CD4-positive, CD25-positive, alpha-beta regulatory T cell (primary cell): ENCODE results near the gene KMT5B. TPM values are rescaled to one million over a fixed set of nuclear protein-coding genes. Genes with fewer than 3 reads are reported as not detected.

Source experiments
- ATAC-seq, 2 donors: fragments of 150-1000 bp; cut with Tn5 transposase; one replicate each; pipeline ENCODE4 v1.10.0; 2021; ENCODE audit warnings: low read depth in 2 of 2, moderate number of reproducible peaks in 2 of 2, moderate library complexity in 1 of 2
- DNase-seq, 3 donors: peaks; one replicate each; pipeline versions ENCODE4 v3.0.0 to v3.0.0-alpha.2; 2012 to 2022; ENCODE audit warnings: mixed read lengths in 1 of 3
- H3K27ac ChIP-seq: one replicate; pipeline ENCODE4 v1.7.0; 2013; ENCODE audit warnings: mild to moderate bottlenecking, low read length; ENCODE audit not compliant: insufficient read depth, poor library complexity, severe bottlenecking
- H3K27me3 ChIP-seq: one replicate; pipeline ENCODE4 v1.7.0; 2013; ENCODE audit warnings: low read length; ENCODE audit not compliant: control insufficient read depth, insufficient read depth
- H3K36me3 ChIP-seq: one replicate; pipeline ENCODE4 v1.7.0; 2013; ENCODE audit warnings: mild to moderate bottlenecking, low read length, moderate library complexity; ENCODE audit not compliant: control insufficient read depth, insufficient read depth
- H3K4me1 ChIP-seq: 2 replicates; pipeline ENCODE4 v1.7.0; 2013; ENCODE audit warnings: mild to moderate bottlenecking, low read length; ENCODE audit not compliant: insufficient read depth, control insufficient read depth, poor library complexity, severe bottlenecking
- H3K4me3 ChIP-seq: one replicate; pipeline ENCODE4 v1.7.0; 2013; ENCODE audit warnings: low read depth, mild to moderate bottlenecking, low read length, moderate library complexity
- H3K9me3 ChIP-seq, 2 experiments: 1 replicate in 1 of 2; 2 replicates in 1 of 2; pipeline ENCODE4 v1.7.0; 2013; ENCODE audit warnings: low read length in 2 of 2, mild to moderate bottlenecking in 1 of 2, moderate library complexity in 1 of 2; ENCODE audit not compliant: control insufficient read depth in 2 of 2
- H3K27ac Mint-ChIP-seq, 3 donors: one replicate each; pipeline ENCODE4 v1.8.0; 2020 to 2022; ENCODE audit warnings: mild to moderate bottlenecking in 3 of 3, mixed read lengths in 3 of 3, moderate library complexity in 2 of 3
- H3K27me3 Mint-ChIP-seq: one replicate; pipeline ENCODE4 v1.8.0; 2022; ENCODE audit warnings: mild to moderate bottlenecking, mixed read lengths
- H3K36me3 Mint-ChIP-seq: one replicate; pipeline ENCODE4 v1.8.0; 2020; ENCODE audit warnings: mixed read lengths
- H3K4me1 Mint-ChIP-seq, 4 donors: one replicate each; pipeline ENCODE4 v1.8.0; 2020 to 2022; ENCODE audit warnings: mixed read lengths in 4 of 4, mild to moderate bottlenecking in 1 of 4
- H3K4me3 Mint-ChIP-seq, 4 donors: one replicate each; pipeline ENCODE4 v1.8.0; 2020 to 2022; ENCODE audit warnings: mild to moderate bottlenecking in 4 of 4, mixed read lengths in 4 of 4, moderate library complexity in 3 of 4
- H3K9me3 Mint-ChIP-seq, 7 donors: one replicate each; pipeline ENCODE4 v1.8.0; 2020 to 2022; ENCODE audit warnings: mixed read lengths in 7 of 7, mild to moderate bottlenecking in 3 of 7, moderate library complexity in 2 of 7
- polyA plus RNA-seq, 4 donors: library from polyadenylated mRNA; unstranded; fragments of 300-500 nt; fragmentation: Illumina TruSeq; gene quantifications; one replicate each; pipeline ENCODE4 v1.2.3, GENCODE V29; 2021
- total RNA-seq: library from RNA; stranded (reverse); gene quantifications from one replicate; pipeline ENCODE4 v1.2.3, GENCODE V29; 2022

KMT5B gene
- total RNA-seq (43.1 TPM), polyA plus RNA-seq (10 to 100 TPM; 31.6 to 42.8 (median 35.7) TPM)

GRCh38 chr11:68213135-68213515 is at the start of gene KMT5B:
Gene KMT5B (minus strand): TSS chr11:68213296. CDS start chr11:68190076, 23,220 bp downstream.
- no peaks in the 10 kb centered on the region for H3K36me3 Mint-ChIP-seq
- peaks cover 17 to 54% (median 41%) of the 10 kb centered on the region in 4 donors for H3K4me1 Mint-ChIP-seq
- H3K27me3 Mint-ChIP-seq, result peaks cover 25% of the 10 kb centered on the region
- Histone ChIP-seq H3K36me3 (no peaks in the 10 kb centered on the region), H3K4me3 (peak within 1 kb of the TSS; percentile 94), H3K4me1 (peaks cover 47% of the 10 kb centered on the region), H3K27me3 (no peaks in the 10 kb centered on the region), H3K27ac (peak within 1 kb of the TSS; percentile 76), H3K9me3 (no peaks in the 10 kb centered on the region)
- peaks cover 0 to 3% (median 0%) of the 10 kb centered on the region in 7 donors for H3K9me3 Mint-ChIP-seq
- ATAC-seq, result peak; percentile 2 to 5
- peak in 2 of 3 donors; percentile 39 to 61 for DNase-seq
- H3K4me3 Mint-ChIP-seq, result peak within 1 kb of the TSS; percentile 89 to 99 (median 96)
- H3K27ac Mint-ChIP-seq, result peak within 1 kb of the TSS; percentile 89 to 98 (median 95)

GRCh38 chr11:68262544-68262827 is 49.4 kb upstream of the KMT5B start:
- Histone ChIP-seq H3K4me3 (no peak overlapping the region), H3K36me3 (peaks cover 60% of the 10 kb centered on the region), H3K4me1 (peaks cover 3% of the 10 kb centered on the region), H3K27ac (no peak overlapping the region), H3K9me3 (no peaks in the 10 kb centered on the region), H3K27me3 (no peaks in the 10 kb centered on the region)
- Mint-ChIP-seq H3K4me1 (peaks cover 0 to 7% (median 1%) of the 10 kb centered on the region in 4 donors), H3K36me3 (peaks cover 33% of the 10 kb centered on the region), H3K27ac (peak overlapping the region in 1 of 3 donors; percentile 38), H3K9me3 (no peaks in the 10 kb centered on the region), H3K27me3 (no peaks in the 10 kb centered on the region), H3K4me3 (no peak overlapping the region)
- no peak for DNase-seq
- no peak for ATAC-seq

GRCh38 chr11:68261749-68262543 is 48.9 kb upstream of the KMT5B start:
- peaks cover 4% of the 10 kb centered on the region for H3K4me1 ChIP-seq
- H3K36me3 ChIP-seq, result peaks cover 55% of the 10 kb centered on the region
- DNase-seq, result no peak
- H3K27me3 ChIP-seq, result no peaks in the 10 kb centered on the region
- H3K27me3 Mint-ChIP-seq, result no peaks in the 10 kb centered on the region
- ATAC-seq, result no peak
- H3K27ac Mint-ChIP-seq, result peak overlapping the region in 1 of 3 donors; percentile 38
- no peaks in the 10 kb centered on the region for H3K9me3 Mint-ChIP-seq
- H3K36me3 Mint-ChIP-seq, result peaks cover 33% of the 10 kb centered on the region
- no peaks in the 10 kb centered on the region for H3K9me3 ChIP-seq
- H3K4me1 Mint-ChIP-seq, result peaks cover 0 to 9% (median 3%) of the 10 kb centered on the region in 4 donors
- H3K4me3 Mint-ChIP-seq, result no peak overlapping the region
- H3K27ac ChIP-seq, result no peak overlapping the region
- no peak overlapping the region for H3K4me3 ChIP-seq

DNA sequence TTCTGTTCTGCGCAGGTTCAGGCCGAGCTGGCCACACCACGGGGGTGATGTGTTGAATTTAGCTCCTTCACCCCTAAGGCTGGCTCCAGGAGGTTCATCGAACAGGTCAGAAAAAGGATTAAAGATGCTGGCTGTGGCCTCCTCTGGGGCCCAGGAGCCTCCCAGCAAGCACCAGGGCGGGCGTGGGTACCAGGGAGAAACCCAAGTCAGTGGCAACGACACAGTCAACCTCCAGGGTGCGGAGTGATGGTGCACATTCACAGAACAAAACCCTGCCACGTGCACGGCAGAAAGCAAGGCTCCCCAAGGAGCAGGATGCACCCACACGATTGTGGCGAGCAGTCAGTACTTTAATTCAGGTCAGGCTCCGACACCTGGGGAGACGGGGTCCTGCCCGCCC is 47.9 kb upstream of the KMT5B start:
- Histone ChIP-seq H3K27me3 (no peaks in the 10 kb centered on the region), H3K36me3 (peaks cover 46% of the 10 kb centered on the region), H3K9me3 (no peaks in the 10 kb centered on the region), H3K4me3 (no peak overlapping the region), H3K4me1 (peaks cover 4% of the 10 kb centered on the region), H3K27ac (no peak overlapping the region)
- no peak overlapping the region for H3K27ac Mint-ChIP-seq
- H3K4me3 Mint-ChIP-seq, result no peak overlapping the region
- H3K36me3 Mint-ChIP-seq, result peaks cover 33% of the 10 kb centered on the region
- no peak for ATAC-seq
- no peak for DNase-seq
- peaks cover 0 to 9% (median 3%) of the 10 kb centered on the region in 4 donors for H3K4me1 Mint-ChIP-seq
- no peaks in the 10 kb centered on the region for H3K9me3 Mint-ChIP-seq
- H3K27me3 Mint-ChIP-seq, result no peaks in the 10 kb centered on the region

- H3K27ac ChIP-seq, result no peak overlapping the region
- DNase-seq (no peak), ATAC-seq (no peak)
- H3K27me3 Mint-ChIP-seq, result no peaks in the 10 kb centered on the region
- no peaks in the 10 kb centered on the region for H3K9me3 ChIP-seq
- H3K9me3 Mint-ChIP-seq, result no peaks in the 10 kb centered on the region
- peaks cover 4% of the 10 kb centered on the region for H3K4me1 ChIP-seq
- no peaks in the 10 kb centered on the region for H3K27me3 ChIP-seq
- H3K4me1 Mint-ChIP-seq, result peaks cover 0 to 9% (median 3%) of the 10 kb centered on the region in 4 donors
- peaks cover 42% of the 10 kb centered on the region for H3K36me3 ChIP-seq
- H3K36me3 Mint-ChIP-seq, result peaks cover 33% of the 10 kb centered on the region
- H3K27ac Mint-ChIP-seq, result no peak overlapping the region
- no peak overlapping the region for H3K4me3 Mint-ChIP-seq
- H3K4me3 ChIP-seq, result no peak overlapping the region
Observed at GRCh38 chr11:68260484-68260883, 47.4 kb upstream of the KMT5B start.

- H3K27ac ChIP-seq, result no peak overlapping the region
- Mint-ChIP-seq H3K27me3 (no peaks in the 10 kb centered on the region), H3K4me1 (peaks cover 0 to 7% (median 3%) of the 10 kb centered on the region in 4 donors), H3K36me3 (peaks cover 24% of the 10 kb centered on the region), H3K4me3 (no peak overlapping the region), H3K27ac (peak overlapping the region in 1 of 3 donors; percentile 71), H3K9me3 (no peaks in the 10 kb centered on the region)
- H3K9me3 ChIP-seq, result no peaks in the 10 kb centered on the region
- peaks cover 4% of the 10 kb centered on the region for H3K4me1 ChIP-seq
- DNase-seq (no peak), ATAC-seq (no peak)
- no peaks in the 10 kb centered on the region for H3K27me3 ChIP-seq
- no peak overlapping the region for H3K4me3 ChIP-seq
- H3K36me3 ChIP-seq, result peaks cover 33% of the 10 kb centered on the region
Observed at GRCh38 chr11:68259122-68259959, 46.2 kb upstream of the KMT5B start.

DNA sequence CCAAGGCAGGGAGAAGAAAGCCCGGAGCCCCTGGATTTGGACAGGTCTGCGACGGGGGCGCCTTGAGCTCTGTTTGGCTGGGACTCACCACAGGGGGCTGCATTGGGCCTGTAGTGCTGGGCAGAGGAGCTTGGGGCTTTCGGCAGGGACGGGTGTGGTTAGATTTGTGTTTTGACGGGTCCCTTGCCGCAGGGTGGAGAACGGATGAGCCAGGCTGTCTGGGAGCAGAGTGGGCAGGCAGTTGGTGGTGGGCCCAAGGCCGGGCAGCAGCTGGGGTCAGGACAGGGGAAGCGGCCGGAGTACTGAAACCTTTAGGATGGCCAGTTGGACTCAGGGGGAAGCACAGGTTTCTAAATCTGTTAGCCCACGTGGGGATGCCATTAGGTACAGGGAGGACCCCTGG is 45.3 kb upstream of the KMT5B start:
- H3K4me3 Mint-ChIP-seq, result no peak overlapping the region

More for the DNA sequence above, 45.3 kb upstream of the KMT5B start:
- Mint-ChIP-seq H3K27ac (no peak overlapping the region), H3K4me1 (peaks cover 0 to 7% (median 3%) of the 10 kb centered on the region in 4 donors), H3K27me3 (no peaks in the 10 kb centered on the region), H3K9me3 (no peaks in the 10 kb centered on the region), H3K36me3 (peaks cover 18% of the 10 kb centered on the region)
- no peak overlapping the region for H3K27ac ChIP-seq
- peaks cover 4% of the 10 kb centered on the region for H3K4me1 ChIP-seq
- peaks cover 25% of the 10 kb centered on the region for H3K36me3 ChIP-seq
- no peaks in the 10 kb centered on the region for H3K9me3 ChIP-seq
- no peak for ATAC-seq
- H3K27me3 ChIP-seq, result no peaks in the 10 kb centered on the region
- H3K4me3 ChIP-seq, result no peak overlapping the region
- no peak for DNase-seq
